Activated CD8-positive, alpha-beta memory T cell treated with anti-CD3 and anti-CD28 coated beads, Interleukin-2, amount 50 U/mL, for 1 hour (primary cell): ENCODE measurements around the gene PLCXD3.

Experiments
- DNase-seq: peaks from one replicate; pipeline ENCODE4 v3.0.0-alpha.2; 2020; ENCODE audit errors: extremely low read depth

The PLCXD3 gene

DNA sequence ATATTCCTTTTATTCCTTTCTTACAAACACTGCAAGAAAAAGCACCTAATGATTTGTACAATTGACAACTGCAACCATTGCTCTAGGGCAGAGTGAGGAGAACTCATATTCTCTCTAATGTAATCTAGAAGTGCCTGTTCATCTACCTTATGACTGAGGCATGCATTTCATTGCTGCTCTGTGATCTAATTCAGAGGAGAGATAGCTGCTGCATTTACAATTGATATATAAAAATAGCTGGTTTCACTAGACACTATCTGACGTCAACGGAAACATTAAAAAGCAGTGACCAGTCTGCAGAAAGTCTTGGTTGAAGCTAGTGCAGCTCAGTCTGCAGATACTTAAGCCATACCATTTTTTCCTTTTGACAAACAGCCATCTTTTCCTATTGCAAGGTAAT is 224.2 kb downstream of the PLCXD3 start:
- no peak for DNase-seq

DNA sequence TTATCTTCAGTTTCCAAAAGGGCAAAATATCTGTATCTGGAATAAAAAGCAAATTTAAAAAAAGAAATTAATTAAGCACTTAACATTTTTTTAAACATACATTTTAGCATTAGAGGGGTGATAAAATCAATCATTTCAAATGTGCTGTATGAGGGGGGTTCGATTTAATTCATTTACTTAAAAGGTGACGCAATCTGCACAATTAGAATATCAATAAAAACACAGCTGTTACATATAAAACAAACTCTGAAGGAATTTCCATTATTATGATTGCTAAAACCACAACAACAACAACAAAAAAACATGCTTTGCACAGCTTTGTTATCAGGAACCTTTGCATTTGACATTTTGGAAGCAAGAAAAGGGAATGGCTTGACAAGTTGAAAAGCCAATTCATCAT is 225.5 kb downstream of the PLCXD3 start:
- DNase-seq, result no peak

- DNase-seq, result no peak
Observed at GRCh38 chr5:41281215-41281810, 229.1 kb downstream of the PLCXD3 start.

- DNase-seq, result no peak
Observed at GRCh38 chr5:41279040-41279439, 231.4 kb downstream of the PLCXD3 start.

DNA sequence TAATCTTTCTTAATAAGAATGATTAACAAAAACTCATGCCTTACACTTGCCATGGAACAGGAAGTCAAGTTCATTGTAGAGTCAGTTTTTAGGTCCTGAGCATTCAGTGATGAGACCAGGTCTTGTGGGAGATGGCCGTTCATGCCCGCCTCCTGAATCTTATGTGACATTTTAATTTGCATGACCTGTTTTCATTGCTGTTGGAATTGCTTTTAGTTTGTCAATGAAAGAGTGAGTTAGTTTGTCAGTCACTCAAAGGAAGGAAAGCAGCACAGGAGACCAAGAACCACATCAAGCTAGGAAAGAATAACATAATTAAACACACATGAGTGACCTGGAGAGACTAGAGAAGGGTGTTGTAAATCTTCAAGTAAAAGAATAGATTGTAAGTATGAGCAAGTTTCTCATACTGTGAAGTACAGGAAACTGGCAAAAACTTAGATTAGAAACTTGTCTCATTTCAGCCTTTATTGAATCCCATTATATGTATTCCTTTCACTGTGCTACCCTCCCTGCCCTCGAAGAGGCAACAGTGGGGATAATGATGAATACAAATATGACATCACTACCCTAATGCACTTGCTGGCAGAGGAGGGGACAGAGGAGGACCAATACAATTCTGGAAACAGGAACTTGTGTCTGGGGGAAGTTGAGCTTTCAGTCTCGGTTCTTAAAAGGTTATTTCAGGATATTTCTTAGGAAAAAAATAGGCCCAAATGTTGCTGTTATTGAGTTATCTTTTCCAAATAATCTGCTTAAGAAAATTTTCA is 232.7 kb downstream of the PLCXD3 start:
- no peak for DNase-seq

DNA sequence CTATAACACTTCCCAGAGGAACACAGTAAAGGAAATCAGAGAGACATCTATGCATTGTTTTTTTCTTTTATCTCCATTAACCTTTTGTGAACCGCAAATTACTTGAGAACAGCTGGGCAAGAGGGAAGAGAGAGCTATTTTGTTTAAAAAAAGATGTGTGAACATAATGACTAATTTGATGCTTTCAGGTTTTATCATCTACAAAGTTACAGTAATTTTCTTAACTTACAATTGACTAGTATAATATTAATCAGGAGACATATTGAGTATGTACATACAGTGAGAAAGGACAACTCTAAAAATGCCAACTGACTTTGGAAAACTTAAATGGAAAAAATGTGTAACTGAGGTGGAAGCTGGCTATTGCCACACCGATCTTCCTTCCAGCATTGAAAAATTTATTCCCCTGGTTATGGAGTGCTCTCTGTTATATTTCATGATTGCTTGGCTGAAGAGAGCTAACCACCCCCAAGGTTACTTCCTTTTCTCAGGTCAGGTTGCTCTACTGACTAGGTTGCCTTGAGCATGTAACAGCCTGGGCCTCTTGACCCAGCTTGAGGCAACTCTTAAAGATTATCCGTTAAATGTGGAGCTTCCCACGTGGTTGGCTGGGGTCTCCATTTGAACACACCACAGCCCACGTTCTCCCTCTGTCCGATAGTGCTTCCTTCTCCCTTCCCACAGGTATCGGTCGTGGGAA is 234.4 kb downstream of the PLCXD3 start:
- no peak for DNase-seq

GRCh38 chr5:41270423-41271251 is 239.8 kb downstream of the PLCXD3 start:
- DNase-seq, result no peak

GRCh38 chr5:41268894-41269293 is 241.5 kb downstream of the PLCXD3 start:
- no peak for DNase-seq

- DNase-seq, result no peak
Observed at GRCh38 chr5:41266377-41266776, 244.0 kb downstream of the PLCXD3 start.

DNA sequence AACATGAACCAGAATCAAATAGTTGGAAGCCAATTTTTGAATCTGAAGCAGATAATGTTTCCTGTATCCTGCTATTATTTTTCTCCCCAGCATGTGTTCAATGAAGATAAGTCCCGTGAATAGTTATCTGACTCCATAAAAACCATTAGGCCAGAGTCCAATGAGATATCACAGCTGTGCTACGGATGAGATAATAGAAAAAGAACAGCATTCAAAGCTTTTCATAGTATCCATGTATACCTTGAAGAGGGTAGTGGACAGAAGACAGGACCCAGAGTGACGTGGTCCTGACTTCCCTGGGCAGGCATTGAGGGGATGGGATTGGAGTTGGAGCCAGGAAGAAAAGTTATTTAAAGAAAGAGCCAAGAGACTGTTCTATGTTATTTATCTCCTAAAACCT is 246.4 kb downstream of the PLCXD3 start:
- DNase-seq, result no peak

GRCh38 chr5:41263335-41263734 is 247.1 kb downstream of the PLCXD3 start:
- no peak for DNase-seq
